Lower lobe of right lung (tissue), 2 donors: Measurements from ENCODE around the gene HNRNPA0. TPM values are rescaled to one million over a fixed set of nuclear protein-coding genes. Genes with fewer than 3 reads are reported as not detected.

ENCODE experiments used
- ATAC-seq, 2 donors: fragments of 200-7000 bp; cut with Tn5 transposase; one replicate each; pipeline ENCODE4 v1.9.1; 2020 to 2022; ENCODE audit warnings: mild to moderate bottlenecking in 2 of 2, moderate library complexity in 2 of 2
- DNase-seq: peaks from one replicate; pipeline ENCODE4 v3.0.0-alpha.2; 2020
- H3K27ac ChIP-seq: fragments of 200-600 bp; one replicate; pipeline ENCODE4 v1.8.0; 2022
- H3K27me3 ChIP-seq: fragments of 200-600 bp; one replicate; pipeline ENCODE4 v1.8.0; 2022; ENCODE audit warnings: low read depth
- H3K36me3 ChIP-seq: fragments of 200-600 bp; one replicate; pipeline ENCODE4 v1.8.0; 2022; ENCODE audit warnings: mild to moderate bottlenecking
- H3K4me1 ChIP-seq: fragments of 200-600 bp; one replicate; pipeline ENCODE4 v1.8.0; 2022
- H3K4me3 ChIP-seq: fragments of 200-600 bp; one replicate; pipeline ENCODE4 v1.8.0; 2022; ENCODE audit warnings: mild to moderate bottlenecking
- H3K9me3 ChIP-seq: fragments of 200-600 bp; one replicate; pipeline ENCODE4 v1.8.0; 2022
- CTCF ChIP-seq: fragments of 200-600 bp; IDR thresholded peaks from one replicate; pipeline ENCODE4 v1.8.0; 2022; ENCODE audit warnings: antibody characterized with exemption, mild to moderate bottlenecking
- intact Hi-C: fragments of 100-400 bp; cut with DNase I; formaldehyde crosslinking; loops from one replicate; pipeline ENCODE4 v1.11.0; 2022
- total RNA-seq: library from RNA; stranded (reverse); fragmentation: NEBNext Ultra II Directional; extraction: Animal tissue kit (Norgen Biotek cat#: 25700); gene quantifications from one replicate; pipeline ENCODE4 v1.2.1, GENCODE V29; 2021
- donor health status: DM: no; HTN: yes; CAD: no; lungs with severe emphysema.

The HNRNPA0 gene
- total RNA-seq, 1 donor from 2014 or later: 21.7 TPM

- H3K27ac ChIP-seq: no peak overlapping the region
- ATAC-seq (no peak), DNase-seq (no peak)
- H3K27me3 ChIP-seq: no peaks in the 10 kb centered on the region
- intact Hi-C loops: no loop called here
- peaks cover 3% of the 10 kb centered on the region for H3K36me3 ChIP-seq
- no peaks in the 10 kb centered on the region for H3K9me3 ChIP-seq
- TF ChIP-seq CTCF: no peak
- no peak overlapping the region for H3K4me3 ChIP-seq
- H3K4me1 ChIP-seq: peaks cover 13% of the 10 kb centered on the region
These were observed 53.9 kb downstream of the HNRNPA0 start for GRCh38 chr5:137700282-137700680.

DNA sequence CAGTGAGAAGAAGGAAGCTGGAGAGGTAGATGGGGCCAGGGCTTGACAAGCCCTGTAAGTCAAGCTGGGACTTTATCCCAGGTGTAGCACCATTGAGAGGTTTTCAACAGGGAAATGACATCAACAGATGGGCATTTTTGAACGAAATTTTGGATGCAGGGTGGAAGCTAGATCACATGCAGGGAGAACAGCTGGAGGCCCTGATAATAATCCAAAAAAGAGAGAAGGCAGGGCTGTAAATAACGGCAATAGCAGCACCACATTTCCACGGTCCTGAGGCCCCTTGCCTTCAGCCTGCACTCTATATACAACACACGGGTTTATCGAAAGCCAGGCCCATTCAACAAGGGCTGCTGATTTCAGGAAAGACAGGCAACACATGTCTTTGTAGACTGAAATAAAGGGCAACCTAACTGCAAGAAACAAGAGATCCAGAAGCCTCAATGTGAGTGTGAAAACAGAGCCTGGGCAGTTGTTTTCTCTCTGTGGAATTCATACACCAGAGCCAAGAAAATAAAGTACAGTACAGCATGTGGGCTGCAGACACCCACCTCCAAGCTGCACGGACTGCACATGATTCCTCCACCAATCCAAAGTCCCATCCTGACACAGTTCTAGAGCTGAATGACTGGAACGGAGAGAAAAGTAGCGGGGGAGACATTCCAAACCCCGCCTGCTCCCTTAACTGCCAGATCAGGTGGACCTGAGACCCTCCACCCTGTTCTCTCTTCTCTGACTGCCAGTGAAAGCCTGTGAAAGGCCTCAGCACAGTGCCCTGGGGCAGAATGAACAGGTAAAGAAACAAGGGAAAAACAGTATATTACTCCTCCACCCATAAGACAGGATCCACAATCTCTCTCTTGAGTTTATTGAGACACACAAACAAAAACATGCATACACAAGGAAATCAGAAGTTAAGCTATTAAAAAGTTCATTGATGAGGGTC, 54.6 kb downstream of the HNRNPA0 start:
- Histone ChIP-seq H3K27ac (no peak overlapping the region), H3K9me3 (no peaks in the 10 kb centered on the region), H3K36me3 (peaks cover 3% of the 10 kb centered on the region), H3K4me3 (no peak overlapping the region), H3K4me1 (peaks cover 20% of the 10 kb centered on the region), H3K27me3 (no peaks in the 10 kb centered on the region)
- ATAC-seq (no peak), DNase-seq (no peak)
- intact Hi-C loops: no loop called here
- TF ChIP-seq CTCF: no peak

GRCh38 chr5:137696481-137696880, 57.7 kb downstream of the HNRNPA0 start:
- DNase-seq (no peak), ATAC-seq (no peak)
- Histone ChIP-seq H3K4me3 (no peak overlapping the region), H3K4me1 (peaks cover 20% of the 10 kb centered on the region), H3K9me3 (no peaks in the 10 kb centered on the region), H3K36me3 (peaks cover 3% of the 10 kb centered on the region), H3K27me3 (no peaks in the 10 kb centered on the region), H3K27ac (peak overlapping the region; percentile 26)
- intact Hi-C loops: no loop called here
- no peak for TF ChIP-seq CTCF

DNA sequence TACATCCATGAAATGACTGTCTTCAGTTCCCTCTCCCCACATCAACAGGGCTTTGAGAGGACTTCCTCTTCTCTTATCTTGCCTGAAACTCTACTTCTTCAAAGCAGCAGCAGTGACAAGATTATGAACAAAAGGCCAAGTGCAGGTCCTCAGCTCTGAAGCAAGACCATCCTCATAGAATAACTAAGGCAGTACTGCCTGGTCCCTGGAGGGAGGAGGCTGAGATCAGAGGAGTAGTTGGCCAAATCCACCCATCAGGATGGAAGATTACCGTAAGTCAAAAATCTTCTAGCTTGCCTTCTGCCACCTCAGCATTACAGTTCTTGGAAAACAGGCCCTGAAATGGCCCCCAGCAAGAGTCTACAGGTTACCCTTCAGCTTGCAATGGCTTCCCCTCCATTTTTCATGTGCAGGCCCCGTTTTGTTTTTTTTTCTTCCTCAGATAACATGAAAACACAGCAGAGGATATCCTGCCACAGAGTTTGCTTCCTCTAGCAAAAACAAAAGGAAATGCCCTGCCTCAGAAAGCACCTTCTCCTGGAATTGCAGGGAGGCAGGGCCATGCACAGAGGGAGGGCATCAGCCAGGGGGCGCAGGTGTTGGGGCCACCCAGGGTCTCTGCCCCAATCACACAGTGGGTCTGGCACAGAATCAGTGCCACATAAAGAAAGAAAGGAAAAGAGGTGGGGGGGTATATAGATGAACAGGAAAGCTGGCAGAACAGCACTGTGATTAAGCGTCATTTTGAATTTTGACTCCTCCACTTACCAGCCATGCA, 58.3 kb downstream of the HNRNPA0 start:
- no peak for DNase-seq

More for the DNA sequence above, 58.3 kb downstream of the HNRNPA0 start:
- Histone ChIP-seq H3K27me3 (no peaks in the 10 kb centered on the region), H3K36me3 (peaks cover 3% of the 10 kb centered on the region), H3K27ac (peak overlapping the region; percentile 48), H3K4me1 (peaks cover 20% of the 10 kb centered on the region), H3K9me3 (no peaks in the 10 kb centered on the region), H3K4me3 (no peak overlapping the region)
- ATAC-seq: peak in 1 of 2 donors; percentile 46
- TF ChIP-seq CTCF: peak; percentile 31
- intact Hi-C loops: no loop called here

Other genes starting within 250 kb of the HNRNPA0 start
- gene KLHL3, start 18.3 kb downstream of the HNRNPA0 start, total RNA-seq: 6.7 TPM
- not detected for gene MYOT, start 113.5 kb upstream of the HNRNPA0 start, total RNA-seq
- gene PKD2L2, start 135.1 kb upstream of the HNRNPA0 start, total RNA-seq: not detected